Measurements from ENCODE around the gene FBXL14.

FBXL14 gene

DNA sequence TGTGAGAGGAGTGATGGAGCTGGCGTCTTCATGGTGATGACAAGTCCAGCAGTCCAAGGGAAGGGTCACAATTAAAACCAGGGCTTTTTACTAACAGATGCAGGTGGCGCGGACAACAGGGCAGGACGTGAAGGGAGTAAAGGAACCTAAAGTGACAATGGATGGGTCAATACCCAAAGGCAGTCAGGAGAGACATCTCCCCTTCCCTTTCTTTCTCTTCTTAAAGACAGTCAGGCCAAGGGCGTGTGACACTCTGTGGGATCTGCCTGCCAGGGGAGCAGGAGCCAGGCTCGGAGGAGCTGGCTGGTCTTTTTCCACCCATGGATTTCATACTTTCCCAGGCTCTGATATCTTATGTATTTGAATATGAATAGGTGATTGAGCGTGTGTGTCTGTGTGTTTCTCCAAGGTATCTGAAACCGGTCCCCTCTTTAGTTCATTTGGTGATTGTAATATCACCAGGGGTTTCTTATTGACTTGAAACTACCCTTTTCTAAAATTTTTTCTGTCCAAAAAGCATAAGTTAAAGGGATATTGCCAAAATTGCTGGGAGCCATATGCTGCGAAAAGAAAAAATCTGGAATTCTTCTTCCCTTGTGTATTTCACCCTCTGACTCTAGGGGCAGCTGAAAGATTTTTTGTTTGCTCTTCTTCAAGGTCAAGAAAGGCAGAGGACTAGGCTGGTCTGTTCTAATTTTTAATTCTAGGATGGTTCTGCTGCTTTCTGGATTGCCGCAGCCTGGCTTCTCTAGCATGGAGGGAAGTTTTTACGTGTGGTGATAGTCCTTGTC, 61.8 kb downstream of the FBXL14 start:
- no peak for DNase-seq

DNA sequence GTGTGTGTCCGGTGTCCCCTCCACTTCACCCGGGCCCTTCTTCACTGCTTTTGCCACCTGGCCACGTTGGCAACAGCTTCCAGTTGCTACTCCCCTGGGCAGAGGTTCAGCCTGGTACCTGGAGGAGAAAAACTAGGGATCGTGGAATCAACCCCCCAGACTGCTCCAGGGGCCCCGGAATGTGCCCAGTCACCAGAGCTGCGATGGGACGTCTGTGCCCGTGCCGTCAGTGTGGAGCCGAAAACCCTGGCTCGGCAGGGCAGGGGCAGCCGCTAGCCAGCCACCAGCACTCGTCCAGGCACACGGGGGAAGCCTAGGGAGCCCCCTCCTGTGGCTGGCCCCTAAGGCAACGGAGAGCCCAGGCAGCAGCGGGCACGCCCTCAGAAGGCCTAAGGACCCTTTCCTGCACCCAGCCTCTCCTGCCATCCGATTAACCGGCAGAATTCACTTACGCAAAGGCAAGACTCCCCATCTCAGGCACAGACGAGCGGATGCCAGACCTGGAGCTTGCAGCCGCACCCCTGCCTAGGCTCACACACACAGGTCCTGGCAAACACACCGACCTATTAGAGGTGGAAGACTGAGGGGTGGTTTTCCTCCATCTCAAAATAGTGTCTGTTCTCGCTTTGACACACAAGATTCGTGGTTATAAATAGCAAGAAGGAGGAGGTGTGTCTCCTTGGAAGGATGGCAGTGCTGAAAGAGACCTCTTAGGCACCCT, 62.6 kb downstream of the FBXL14 start:
- DNase-seq = no peak

DNA sequence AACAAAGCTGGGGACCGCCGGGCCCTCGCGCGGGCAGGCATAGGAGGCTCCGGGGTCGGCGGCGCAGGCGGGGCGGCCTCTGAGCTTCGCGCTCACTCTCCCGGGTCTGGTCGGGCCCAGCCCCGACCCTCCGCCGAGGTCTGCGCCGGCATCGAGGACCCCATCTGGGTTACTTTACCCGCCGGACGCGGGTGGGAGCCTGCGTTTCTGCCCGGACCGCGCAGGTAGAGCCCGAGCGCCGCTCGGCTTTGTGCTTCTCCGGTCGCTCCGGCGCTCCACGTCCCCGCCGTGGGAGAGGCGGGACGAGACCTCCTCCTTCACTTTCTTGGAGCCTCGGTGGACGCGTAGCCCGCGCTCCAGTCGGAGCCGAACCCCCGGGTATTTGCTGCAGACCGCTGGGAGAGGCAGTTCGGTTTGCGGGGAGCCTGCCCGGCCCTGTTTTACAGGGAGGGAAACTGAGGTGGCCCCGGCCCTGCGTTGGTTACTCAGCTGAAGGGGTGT, 63.2 kb downstream of the FBXL14 start:
- no peak for DNase-seq

DNA sequence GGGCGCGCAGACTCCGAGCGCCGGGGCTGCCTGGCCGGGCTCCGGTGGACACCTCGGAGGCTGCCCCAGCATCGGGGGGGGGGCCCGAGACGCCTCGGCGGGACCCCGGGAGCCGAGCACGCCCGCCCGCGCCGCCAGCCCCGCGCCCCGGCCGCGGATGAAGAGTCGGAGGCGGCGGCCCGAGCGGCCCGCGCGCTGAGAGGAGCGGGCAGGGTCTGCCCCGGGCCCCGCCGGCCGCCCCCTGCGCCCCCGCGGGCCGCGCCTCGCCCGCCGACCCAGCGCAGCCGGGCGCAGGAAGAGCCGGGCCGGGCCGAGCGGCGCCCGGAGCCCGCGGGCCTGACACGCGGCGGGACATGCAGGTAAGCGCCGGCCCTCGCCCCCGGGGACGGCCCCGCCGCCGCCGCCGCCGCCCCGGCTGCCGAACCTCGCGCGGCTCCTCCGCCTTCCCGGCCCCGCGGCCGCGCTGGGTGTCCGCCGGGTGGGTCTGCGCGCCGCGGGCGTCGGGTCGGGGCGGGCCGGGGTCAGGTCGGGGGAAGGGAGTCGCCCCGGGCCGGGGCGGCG, 63.7 kb downstream of the FBXL14 start:
- no peak for DNase-seq

DNA sequence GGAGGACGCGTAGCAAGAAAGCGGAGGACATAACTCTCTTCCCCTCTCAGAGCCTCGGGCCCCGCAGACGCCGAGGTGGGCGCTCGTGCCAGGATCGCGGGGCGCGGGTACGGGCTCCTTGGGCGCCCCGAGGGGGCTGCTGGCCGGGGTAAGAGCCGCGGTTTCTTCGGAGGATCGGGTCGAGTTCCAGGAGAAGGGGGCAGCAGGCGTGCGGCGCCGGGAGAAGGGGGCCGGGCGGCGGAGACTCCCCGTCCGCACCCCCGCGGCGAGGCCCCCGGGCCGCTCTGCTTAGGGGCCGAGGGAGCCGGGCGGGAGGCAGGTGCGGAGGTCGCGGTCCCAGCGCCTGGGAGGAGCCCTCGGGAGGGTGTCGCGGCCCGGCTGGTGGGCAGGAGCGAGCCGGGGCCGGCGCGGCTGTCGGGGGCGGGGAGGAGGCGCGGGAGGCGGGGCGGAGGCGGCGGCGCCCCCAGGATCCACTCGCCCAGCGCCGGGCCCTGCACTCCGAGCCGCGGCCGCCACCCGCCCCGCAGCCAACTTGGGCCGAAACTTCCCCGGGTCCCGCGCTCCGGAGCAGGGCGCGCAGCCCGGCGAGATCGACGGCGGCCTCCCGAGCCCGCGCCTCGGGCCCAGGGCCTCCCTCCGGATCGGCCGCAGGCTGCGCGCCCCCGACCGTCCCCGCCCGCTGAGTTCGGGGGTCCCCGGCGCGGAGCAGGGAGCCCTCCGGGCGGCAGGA, 64.4 kb downstream of the FBXL14 start:
- no peak for DNase-seq

DNA sequence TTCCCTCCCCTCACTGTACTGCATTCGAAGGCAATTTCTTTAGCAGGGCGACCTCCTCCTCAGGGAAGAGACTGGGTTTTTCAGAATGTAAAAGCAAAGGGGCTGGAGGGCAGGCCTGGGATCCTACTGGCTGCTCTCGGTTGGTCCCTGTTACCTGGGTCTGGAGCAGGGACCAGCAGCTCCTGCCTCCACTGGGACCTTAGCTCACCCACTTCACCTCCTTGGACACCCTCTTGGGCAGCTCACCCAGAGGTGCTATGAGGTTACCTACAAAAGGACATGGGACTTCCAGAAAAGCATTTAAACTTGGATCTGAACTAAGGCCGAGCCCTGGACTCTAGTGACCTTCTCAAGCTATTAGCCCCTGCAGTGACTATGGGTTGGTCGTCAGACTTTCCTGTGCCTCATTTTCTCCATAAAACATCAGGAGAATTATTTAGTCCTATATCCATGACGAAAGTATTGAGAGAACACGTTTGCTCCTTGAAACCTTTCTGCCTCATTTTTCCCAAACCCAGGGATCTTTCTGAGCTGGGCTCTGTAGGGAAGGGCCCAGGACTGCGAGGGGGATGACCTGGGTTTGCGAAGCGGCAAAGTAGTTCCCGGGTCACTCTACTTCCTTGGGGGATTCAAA, 65.0 kb downstream of the FBXL14 start:
- no peak for DNase-seq

DNA sequence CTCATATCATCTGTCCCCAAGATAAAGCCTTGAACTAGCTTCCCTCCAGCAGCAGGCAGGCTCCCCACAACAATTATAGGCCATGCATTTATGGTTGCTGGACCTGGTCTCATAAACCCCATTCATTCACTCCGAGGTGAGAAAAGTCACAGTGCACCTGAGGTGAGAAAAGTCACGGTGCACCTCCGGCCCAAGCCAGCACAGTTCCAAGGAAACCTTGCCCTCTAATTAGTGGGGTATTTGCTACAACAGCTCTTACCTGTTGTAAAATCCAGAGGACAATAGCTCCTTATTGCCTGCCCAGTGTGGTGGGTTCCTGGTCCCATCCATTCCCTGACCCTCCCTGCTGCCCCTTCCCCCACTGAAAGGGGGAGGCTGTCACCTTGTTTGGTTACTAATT, 65.6 kb downstream of the FBXL14 start:
- no peak for DNase-seq

DNA sequence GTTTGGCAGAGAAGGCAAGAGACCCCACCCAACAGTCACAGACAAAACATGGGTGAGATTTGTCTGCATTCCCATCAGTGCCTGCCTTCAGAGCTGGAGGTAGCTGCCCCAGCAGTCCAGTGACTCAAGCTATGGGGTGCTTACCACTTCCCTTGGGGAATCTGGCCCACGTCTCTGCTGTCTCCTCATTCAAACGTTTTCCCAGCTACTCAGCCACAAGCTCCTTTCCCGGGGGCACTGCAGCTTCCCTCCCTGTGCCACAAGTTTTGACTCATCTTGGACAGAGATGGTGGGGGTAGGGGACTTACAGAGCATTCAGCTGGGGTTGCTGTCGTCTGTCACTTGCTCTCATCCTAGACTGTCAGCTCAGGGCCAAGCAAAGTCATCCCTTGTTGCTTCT, 66.6 kb downstream of the FBXL14 start:
- no peak for DNase-seq

DNA sequence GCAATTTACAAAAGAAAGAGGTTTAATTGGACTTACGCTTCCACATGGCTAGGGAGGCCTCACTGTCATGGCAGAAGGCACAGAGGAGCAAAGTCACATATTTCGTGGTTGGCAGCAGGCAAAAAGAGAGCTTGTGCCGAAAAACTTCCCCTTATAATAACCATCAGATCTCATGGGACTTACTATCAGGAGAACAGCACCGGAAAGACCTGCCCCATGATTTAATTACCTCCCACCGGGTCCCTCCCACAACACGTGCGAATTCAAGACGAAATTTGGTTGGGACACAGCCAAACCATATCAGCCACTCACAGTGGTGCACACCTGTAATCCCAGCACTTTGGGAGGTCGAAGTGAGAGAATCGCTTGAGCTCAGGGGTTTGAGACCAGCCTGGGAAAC, 68.5 kb downstream of the FBXL14 start:
- no peak for DNase-seq

DNA sequence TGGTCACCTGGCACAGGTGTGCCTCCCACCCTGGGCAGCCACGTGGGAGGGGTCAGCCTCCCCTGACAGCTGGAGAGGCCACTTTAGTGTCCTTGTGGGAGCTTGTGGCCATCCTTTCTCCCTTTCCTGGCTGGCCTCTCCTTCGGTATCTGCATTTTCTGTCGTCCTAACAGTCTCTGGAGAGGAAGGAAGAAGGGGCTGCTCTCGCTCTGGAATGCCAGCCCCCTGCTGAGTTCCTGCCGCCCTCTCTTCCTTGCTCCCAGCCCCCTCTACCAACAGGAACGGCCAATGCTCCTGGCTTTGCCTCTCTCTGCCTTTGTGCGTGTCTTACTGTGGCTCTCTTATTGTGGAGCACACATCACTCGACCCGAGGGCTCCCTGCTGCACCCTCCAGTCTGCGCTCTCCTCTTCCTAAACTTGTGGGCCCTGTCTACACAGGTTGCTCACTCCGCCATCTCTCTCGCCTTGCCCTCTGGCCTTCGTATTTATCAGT, 70.8 kb downstream of the FBXL14 start:
- DNase-seq = no peak

DNA sequence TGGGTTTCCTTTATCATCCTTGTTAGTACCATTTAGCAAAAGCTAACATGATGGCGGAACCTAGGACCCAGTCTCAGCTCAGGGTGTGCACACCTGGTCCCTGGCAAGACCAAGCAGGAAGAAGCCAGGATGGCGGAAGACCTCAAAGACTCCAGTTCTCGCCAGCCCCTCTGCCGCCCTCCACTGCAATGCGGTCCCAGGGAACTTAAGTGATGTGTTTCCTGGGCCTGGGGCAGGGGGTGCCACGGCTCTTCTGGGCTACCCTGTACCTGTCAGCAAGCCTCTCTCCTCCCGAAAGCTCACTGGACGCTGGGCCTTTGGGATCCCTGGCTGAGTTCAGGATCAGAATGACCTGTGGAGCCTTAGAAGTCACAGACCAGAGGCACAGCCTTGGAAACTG, 71.3 kb downstream of the FBXL14 start:
- no peak for DNase-seq

DNA sequence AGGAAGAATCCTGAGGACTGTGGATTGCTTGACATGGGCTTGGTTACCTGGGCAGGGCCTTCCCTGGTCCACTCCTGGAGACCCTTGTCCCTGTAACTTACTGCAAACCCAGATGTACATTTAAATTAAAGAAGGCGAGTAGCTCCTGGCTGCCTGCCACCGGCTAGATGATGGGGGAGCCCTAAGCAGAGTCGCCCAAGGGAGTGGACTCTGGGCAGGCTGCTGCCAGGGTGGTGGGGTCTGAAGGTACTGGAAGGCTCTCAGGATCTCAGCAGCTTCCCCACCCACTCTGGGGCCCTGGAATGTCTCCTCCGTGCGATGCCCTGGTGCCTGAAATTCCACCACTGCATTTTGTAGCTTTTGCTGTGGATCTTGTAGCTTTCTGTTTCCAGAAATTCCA, 74.7 kb downstream of the FBXL14 start:
- no peak for DNase-seq

DNA sequence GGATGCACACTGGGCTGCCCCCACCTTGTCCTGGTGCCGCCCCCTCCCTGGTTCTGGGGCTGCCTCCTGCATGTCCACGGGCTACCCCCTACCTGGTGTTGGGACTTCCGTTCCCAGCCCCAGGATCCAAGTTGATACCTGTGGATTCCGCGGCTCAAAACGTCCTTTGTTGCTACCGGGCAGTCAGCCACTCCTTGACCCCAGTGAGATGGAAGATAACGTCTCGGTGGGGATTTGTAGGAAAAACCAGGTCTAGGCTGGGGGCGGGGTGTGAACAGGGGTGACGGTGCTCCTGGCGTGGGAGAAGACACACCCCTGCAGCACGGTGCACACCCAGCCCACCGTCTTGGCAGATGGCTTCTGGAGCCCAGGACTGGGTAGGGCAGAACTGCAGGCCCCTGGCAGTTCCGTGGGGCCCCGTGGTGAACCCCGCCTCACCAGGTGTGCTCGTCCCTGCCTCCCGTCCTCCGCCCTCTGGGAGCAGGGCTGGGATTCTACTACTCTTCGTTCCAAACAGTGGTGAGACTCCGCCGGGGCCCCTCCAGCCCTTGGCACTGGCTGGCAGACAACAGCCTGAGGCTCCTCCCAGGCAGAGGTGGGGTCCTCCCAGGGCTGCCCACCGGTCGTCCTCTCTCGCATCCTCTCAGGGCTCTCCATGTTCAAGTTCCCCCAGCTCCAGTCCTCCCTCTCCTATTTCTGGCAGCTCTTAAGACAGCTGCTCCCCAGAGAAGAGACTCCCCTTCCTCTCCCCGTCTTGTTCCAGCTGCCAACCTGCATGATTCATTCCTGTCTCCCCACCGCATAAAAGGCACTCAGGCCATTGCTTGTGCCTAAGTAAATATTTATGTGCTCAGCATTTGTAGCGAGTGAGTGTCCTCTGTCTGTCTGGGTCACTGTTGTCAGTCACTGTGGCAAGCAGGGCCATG, 75.5 kb downstream of the FBXL14 start:
- no peak for DNase-seq

DNA sequence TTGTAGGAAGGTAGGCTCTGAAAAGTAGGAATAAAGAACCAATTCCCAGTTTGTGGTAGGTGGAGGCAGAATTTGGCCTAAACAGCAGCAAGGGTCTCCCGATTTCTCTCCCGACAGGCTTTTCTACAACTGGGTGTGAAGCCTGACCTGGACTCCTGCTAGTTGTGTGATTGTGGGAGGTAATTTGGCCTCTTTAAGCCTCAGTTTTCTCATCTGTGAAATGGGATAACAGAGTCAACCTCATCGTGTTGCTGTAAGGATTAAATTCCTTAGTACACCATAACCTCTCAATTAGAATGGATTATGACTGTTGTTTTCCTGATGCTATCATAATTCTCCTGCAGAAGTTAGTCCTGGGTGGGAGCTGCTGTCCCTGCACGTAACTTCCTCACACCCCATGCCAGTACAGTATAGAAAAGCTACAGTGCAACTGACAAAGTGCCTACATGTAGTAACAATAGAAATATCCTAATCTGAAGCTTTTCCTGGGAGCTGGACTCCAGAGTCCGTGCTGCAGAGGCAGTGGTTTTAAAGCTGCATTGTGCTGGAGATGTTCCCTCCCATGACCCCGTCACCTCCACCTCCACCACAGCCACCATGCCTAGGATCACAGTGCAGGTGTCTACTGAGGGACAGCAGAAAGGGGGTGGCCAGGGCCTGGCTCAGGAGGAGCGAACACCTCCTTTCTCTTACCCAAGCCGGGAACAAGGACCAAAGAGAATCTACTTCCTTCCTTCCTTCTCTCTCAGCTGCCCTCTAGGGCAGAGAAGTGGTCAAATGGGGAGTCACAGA, 76.5 kb downstream of the FBXL14 start:
- DNase-seq = no peak

DNA sequence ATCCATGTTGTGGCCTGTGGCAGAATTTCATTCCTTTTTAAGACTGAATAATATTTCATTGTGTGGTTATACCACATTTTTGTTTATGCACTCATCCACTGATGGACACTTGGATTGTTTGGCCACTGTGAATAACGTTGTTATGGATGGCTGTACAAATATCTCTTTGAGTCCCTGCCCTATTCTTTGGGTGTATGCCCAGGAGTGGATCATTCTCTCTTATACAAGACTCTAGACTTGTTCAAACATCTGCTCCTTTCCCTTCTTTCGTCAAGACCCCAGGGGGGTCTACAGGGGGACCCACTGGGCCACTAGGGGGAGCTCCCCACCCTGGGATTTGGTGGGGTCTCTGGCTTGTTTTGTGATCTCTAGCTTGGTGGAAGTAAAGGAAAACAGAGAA, 77.4 kb downstream of the FBXL14 start:
- DNase-seq = no peak

Measured in activated naive CD4-positive, alpha-beta T cell treated with Interleukin-2 at 50 U/mL for 16 hours (primary cell).